ENCODE results near the gene TIGAR. TPM values are rescaled to one million over a fixed set of nuclear protein-coding genes. Genes with fewer than 3 reads are reported as not detected.

The TIGAR gene
- 10 to 100 TPM; 11.4 to 17.0 (median 11.6) TPM for total RNA-seq
- long read RNA-seq, donor 1, transcript TIGAR-201 (6 exons, 2,782 nt), result major isoform, 10 of 10 reads
- long read RNA-seq, donor 1, partial matches to known transcripts, result 0 of 10 reads
- long read RNA-seq, donor 1, other reads (novel, unspliced or antisense), result 0 of 10 reads
- long read RNA-seq, donor 2, transcript TIGAR-201 (6 exons, 2,782 nt), result major isoform, 11 of 12 reads
- long read RNA-seq, donor 2, partial matches to known transcripts, result 0 of 12 reads
- long read RNA-seq, donor 2, other reads (novel, unspliced or antisense), result 1 of 12 reads

- ATAC-seq (peak; percentile 99), DNase-seq (peak; percentile 94 to 96 (median 95))
- intact Hi-C loops (cut with DNase I, micrococcal nuclease), result no loop called here
- peaks cover 11% of the 10 kb centered on the region for H3K4me1 ChIP-seq (ENCODE audit: low read depth)
- H3K4me3 ChIP-seq, result peak within 1 kb of the TSS; percentile 80
- no peaks in the 10 kb centered on the region for H3K36me3 ChIP-seq (ENCODE audit: low read depth)
- no peaks in the 10 kb centered on the region for H3K9me3 ChIP-seq
- TF ChIP-seq CTCF (IDR thresholded peaks at IDR 0.05), result no peak
Observed at GRCh38 chr12:4320853-4321701, at the start of gene TIGAR. TIGAR (plus strand) TSS chr12:4321213; CDS start chr12:4321272, 59 bp downstream.

GRCh38 chr12:4271717-4272423, 49.1 kb upstream of the TIGAR start:
- peak; percentile 61 for ATAC-seq
- Histone ChIP-seq H3K4me3 (no peak overlapping the region), H3K36me3 (ENCODE audit: low read depth) (no peaks in the 10 kb centered on the region), H3K9me3 (no peaks in the 10 kb centered on the region), H3K4me1 (ENCODE audit: low read depth) (peaks cover 30% of the 10 kb centered on the region)
- TF ChIP-seq CTCF (IDR thresholded peaks at IDR 0.05), result no peak
- intact Hi-C loops (cut with DNase I, micrococcal nuclease), result no loop called here
- DNase-seq, result peak; percentile 87 to 93 (median 87)

GRCh38 chr12:4272424-4273272, 48.4 kb upstream of the TIGAR start:
- TF ChIP-seq CTCF (IDR thresholded peaks at IDR 0.05), result no peak
- ATAC-seq (peak; percentile 2), DNase-seq (peak; percentile 79 to 87 (median 82))
- Histone ChIP-seq H3K4me1 (ENCODE audit: low read depth) (peaks cover 38% of the 10 kb centered on the region), H3K36me3 (ENCODE audit: low read depth) (no peaks in the 10 kb centered on the region), H3K4me3 (no peak overlapping the region), H3K9me3 (no peaks in the 10 kb centered on the region)
- intact Hi-C loops (cut with DNase I, micrococcal nuclease), result no loop called here

- intact Hi-C loops (cut with DNase I, micrococcal nuclease), result no loop called here
- no peak for DNase-seq
- ATAC-seq, result no peak
- Histone ChIP-seq H3K36me3 (ENCODE audit: low read depth) (no peaks in the 10 kb centered on the region), H3K4me3 (no peak overlapping the region), H3K4me1 (ENCODE audit: low read depth) (peaks cover 44% of the 10 kb centered on the region), H3K9me3 (no peaks in the 10 kb centered on the region)
- TF ChIP-seq CTCF (IDR thresholded peaks at IDR 0.05), result no peak
Observed at GRCh38 chr12:4273273-4273651, 47.8 kb upstream of the TIGAR start.
